ENCODE data around the gene MRPL28. TPM values are rescaled to one million over a fixed set of nuclear protein-coding genes. Genes with fewer than 3 reads are reported as not detected.

MRPL28 gene
- total RNA-seq, 1 experiment from 2014 or later = 140 TPM

- ChIA-PET CTCF (no interaction called here), POLR2A (no interaction called here)
- ATAC-seq (no peak), DNase-seq (ENCODE audit: low read depth, low spot score) (no peak)
- no peaks in the 10 kb centered on the region for H3K27me3 ChIP-seq (ENCODE audit: control insufficient read depth, insufficient read depth, low read length)
- no peaks in the 10 kb centered on the region for H3K36me3 ChIP-seq (ENCODE audit: control insufficient read depth, insufficient read depth, low read length)
- intact Hi-C loops (cut with micrococcal nuclease; ENCODE audit: unreplicated experiment) = no loop called here
- no peak for TF ChIP-seq CTCF (IDR thresholded peaks at IDR 0.05)
- TF ChIP-seq POLR2AphosphoS5 (IDR thresholded peaks at IDR 0.05; ENCODE audit: low read depth, low read length) = no peak
- TF ChIP-seq SIN3A (IDR thresholded peaks at IDR 0.05; ENCODE audit: borderline replicate concordance, insufficient read depth, low read depth, low read length) = no peak
- TF ChIP-seq, protein P1, sequence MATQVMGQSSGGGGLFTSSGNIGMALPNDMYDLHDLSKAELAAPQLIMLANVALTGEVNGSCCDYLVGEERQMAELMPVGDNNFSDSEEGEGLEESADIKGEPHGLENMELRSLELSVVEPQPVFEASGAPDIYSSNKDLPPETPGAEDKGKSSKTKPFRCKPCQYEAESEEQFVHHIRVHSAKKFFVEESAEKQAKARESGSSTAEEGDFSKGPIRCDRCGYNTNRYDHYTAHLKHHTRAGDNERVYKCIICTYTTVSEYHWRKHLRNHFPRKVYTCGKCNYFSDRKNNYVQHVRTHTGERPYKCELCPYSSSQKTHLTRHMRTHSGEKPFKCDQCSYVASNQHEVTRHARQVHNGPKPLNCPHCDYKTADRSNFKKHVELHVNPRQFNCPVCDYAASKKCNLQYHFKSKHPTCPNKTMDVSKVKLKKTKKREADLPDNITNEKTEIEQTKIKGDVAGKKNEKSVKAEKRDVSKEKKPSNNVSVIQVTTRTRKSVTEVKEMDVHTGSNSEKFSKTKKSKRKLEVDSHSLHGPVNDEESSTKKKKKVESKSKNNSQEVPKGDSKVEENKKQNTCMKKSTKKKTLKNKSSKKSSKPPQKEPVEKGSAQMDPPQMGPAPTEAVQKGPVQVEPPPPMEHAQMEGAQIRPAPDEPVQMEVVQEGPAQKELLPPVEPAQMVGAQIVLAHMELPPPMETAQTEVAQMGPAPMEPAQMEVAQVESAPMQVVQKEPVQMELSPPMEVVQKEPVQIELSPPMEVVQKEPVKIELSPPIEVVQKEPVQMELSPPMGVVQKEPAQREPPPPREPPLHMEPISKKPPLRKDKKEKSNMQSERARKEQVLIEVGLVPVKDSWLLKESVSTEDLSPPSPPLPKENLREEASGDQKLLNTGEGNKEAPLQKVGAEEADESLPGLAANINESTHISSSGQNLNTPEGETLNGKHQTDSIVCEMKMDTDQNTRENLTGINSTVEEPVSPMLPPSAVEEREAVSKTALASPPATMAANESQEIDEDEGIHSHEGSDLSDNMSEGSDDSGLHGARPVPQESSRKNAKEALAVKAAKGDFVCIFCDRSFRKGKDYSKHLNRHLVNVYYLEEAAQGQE (IDR thresholded peaks at IDR 0.05; ENCODE audit: insufficient read depth in 1 of 2, low read depth in 2 of 2, low read length in 1 of 2) = no peak
- H3K27ac ChIP-seq (ENCODE audit: low read length) = no peak overlapping the region
- in situ Hi-C loops (cut with HindIII; ENCODE audit: low pct_unique_long_range_greater_than_20kb, low sequenced_read_pairs) = no loop called here
- H3K4me1 ChIP-seq (ENCODE audit: control insufficient read depth, insufficient read depth, low read length) = peaks cover 15% of the 10 kb centered on the region
- no peaks in the 10 kb centered on the region for H3K9me3 ChIP-seq (ENCODE audit: control insufficient read depth, insufficient read depth, low read depth, low read length)
- BruUV-seq (replicated peaks) = no TSS peak
- H3K4me3 ChIP-seq (ENCODE audit: low read depth in 2 of 2, low read length in 2 of 2) = no peak overlapping the region
Measured at GRCh38 chr16:376817-377418, 6.6 kb upstream of the MRPL28 start.

- Histone ChIP-seq H3K9me3 (ENCODE audit: control insufficient read depth, insufficient read depth, low read depth, low read length) (no peaks in the 10 kb centered on the region), H3K4me3 (ENCODE audit: low read depth in 2 of 2, low read length in 2 of 2) (no peak overlapping the region), H3K27ac (ENCODE audit: low read length) (no peak overlapping the region), H3K27me3 (ENCODE audit: control insufficient read depth, insufficient read depth, low read length) (no peaks in the 10 kb centered on the region), H3K36me3 (ENCODE audit: control insufficient read depth, insufficient read depth, low read length) (no peaks in the 10 kb centered on the region), H3K4me1 (ENCODE audit: control insufficient read depth, insufficient read depth, low read length) (peaks cover 20% of the 10 kb centered on the region)
- no peak for ATAC-seq
- ChIA-PET CTCF (no interaction called here), POLR2A (no interaction called here)
- in situ Hi-C loops (cut with HindIII; ENCODE audit: low pct_unique_long_range_greater_than_20kb, low sequenced_read_pairs) (no loop called here), intact Hi-C loops (cut with micrococcal nuclease; ENCODE audit: unreplicated experiment) (no loop called here)
- no peak for DNase-seq (ENCODE audit: low read depth, low spot score)
- BruUV-seq (replicated peaks) = no TSS peak
- TF ChIP-seq, protein P1 (IDR thresholded peaks at IDR 0.05; ENCODE audit: insufficient read depth in 1 of 2, low read depth in 2 of 2, low read length in 1 of 2) = no peak
- TF ChIP-seq SIN3A (IDR thresholded peaks at IDR 0.05; ENCODE audit: borderline replicate concordance, insufficient read depth, low read depth, low read length) = no peak
Measured at GRCh38 chr16:375927-376816, 5.8 kb upstream of the MRPL28 start.
